Adrenal gland (tissue), 12 donors: ENCODE data around the gene SEC24C. TPM values are rescaled to one million over a fixed set of nuclear protein-coding genes. Genes with fewer than 3 reads are reported as not detected.
"Not testable (repeated sequence)": the region's sequence is repeated elsewhere in the genome, so short reads cannot be mapped to it uniquely, and the experiment has no call there.

Experiments used
- DNase-seq, 7 donors: peaks; one replicate each; pipeline ENCODE4 v3.0.0-alpha.2; 2019 to 2020
- H3K27ac ChIP-seq, 5 donors: fragments of 200-600 bp; sonication (generic) in 4 of 5; 1 replicate in 3 of 5; 2 replicates in 2 of 5; pipeline versions ENCODE4 v1.5.1 to v1.8.0; 2016 to 2020; ENCODE audit warnings: mild to moderate bottlenecking in 1 of 5
- H3K27me3 ChIP-seq: fragments of 200-600 bp; 2 replicates; pipeline ENCODE4 v1.8.0; 2021
- H3K36me3 ChIP-seq, 2 donors: fragments of 200-600 bp; replicated peaks in 1 of 2; 1 replicate in 1 of 2; 2 replicates in 1 of 2; pipeline versions ENCODE4 v1.5.1 to v1.8.0; 2018 to 2022
- H3K4me1 ChIP-seq, 2 donors: fragments of 200-600 bp; replicated peaks in 1 of 2; 1 replicate in 1 of 2; 2 replicates in 1 of 2; pipeline versions ENCODE4 v1.5.1 to v1.8.0; 2018 to 2021
- H3K4me3 ChIP-seq, 4 donors: fragments of 200-600 bp; sonication (generic) in 3 of 4; one replicate each; pipeline ENCODE4 v1.5.1; 2016 to 2018
- H3K9me3 ChIP-seq, 3 donors: fragments of 200-600 bp; sonication (generic) in 1 of 3; replicated peaks in 1 of 3; 1 replicate in 2 of 3; 2 replicates in 1 of 3; pipeline versions ENCODE4 v1.5.1 to v1.8.0; 2016 to 2021
- CTCF ChIP-seq, 6 experiments: fragments of 450-650 bp in 4 of 6; fragments of 200-600 bp in 2 of 6; sonication (generic) in 1 of 6; IDR thresholded peaks; 1 replicate in 5 of 6; 2 replicates in 1 of 6; pipeline versions ENCODE4 v1.5.1 to v1.8.0; 2016 to 2021; ENCODE audit warnings: antibody characterized with exemption in 6 of 6, mild to moderate bottlenecking in 2 of 6, moderate library complexity in 1 of 6
- POLR2A ChIP-seq, 2 donors: fragments of 450-650 bp; IDR thresholded peaks; one replicate each; pipeline ENCODE4 v1.6.1; 2017; ENCODE audit warnings: antibody characterized with exemption in 2 of 2, mild to moderate bottlenecking in 2 of 2, moderate library complexity in 1 of 2
- WGBS, 4 donors: extraction: QIAGEN DNeasy Blood & Tissue Kit in 2 of 4; methylation state at CpG; one replicate each; pipeline versions ENCODE4 v1.1.5 to v1.1.7; 2013 to 2017; 5-methylcytosine and 5-hydroxymethylcytosine counted together
- intact Hi-C, 2 donors: fragments of 100-400 bp; cut with DNase I; formaldehyde crosslinking; loops; one replicate each; pipeline versions ENCODE4 v1.14.1 to v1.15.0; 2022 to 2023
- polyA plus RNA-seq, 3 donors: library from polyadenylated mRNA; stranded (reverse); fragments of 200-250 nt in 2 of 3; fragments of 350-450 nt in 1 of 3; fragmentation: Illumina TruSeq in 1 of 3; extraction: RNeasy Lipid Tissue Mini Kit (QIAGEN cat#74804) in 1 of 3; gene quantifications; one replicate each; pipeline ENCODE4 v1.2.3, GENCODE V29; 2013 to 2014
- total RNA-seq, 9 donors: library from RNA; depleted of rRNA in 4 of 9; stranded (reverse); fragments of >200 nt in 4 of 9; fragments of 120-200 nt in 1 of 9; fragmentation: NEBNext Ultra II Directional in 1 of 9; extraction: Animal tissue kit (Norgen Biotek cat#: 25700) in 1 of 9; gene quantifications; one replicate each; pipeline versions ENCODE4 v1.1.0 to v1.2.4, GENCODE V29; 2013 to 2023
- donor health status: healthy with polysubstance abuse.
- donor health status: Bipolar disorder and iron deficiency.
- donor health status: DM: yes; HTN: yes; CAD: no.
- donor health status: DM: no; HTN: no; CAD: no.
- donor health status: DM: no; HTN: no; CAD: no.
- donor health status: DM: yes; HTN: yes; CAD: no.

SEC24C gene
- total and polyA plus RNA-seq, 12 donors, result 38.4 to 133 (median 81.2) TPM

GRCh38 chr10:73717556-73717955, 26.6 kb upstream of the SEC24C start:
- Histone ChIP-seq H3K27ac (peak overlapping the region; percentile 86 to 93 (median 89)), H3K9me3 (no peaks in the 10 kb centered on the region), H3K4me1 (peaks cover 21 to 36% of the 10 kb centered on the region in 2 donors), H3K4me3 (peak overlapping the region in 1 of 4 donors; percentile 3), H3K27me3 (no peaks in the 10 kb centered on the region), H3K36me3 (peaks cover 0 to 67% of the 10 kb centered on the region in 2 donors)
- TF ChIP-seq CTCF (IDR thresholded peaks at IDR 0.05), result no peak
- TF ChIP-seq POLR2A (IDR thresholded peaks at IDR 0.05), result peak in 1 of 2 donors; percentile 76
- 25 to 32% (median 29%) methylated on average over 5 of the region's 5 CpGs for WGBS, 4 donors
- intact Hi-C loops, result no loop called here
- DNase-seq, result peak in 5 of 7 donors; percentile 53 to 87 (median 75)

- H3K9me3 ChIP-seq, H3K4me3 ChIP-seq, H3K27me3 ChIP-seq, intact Hi-C loops: not testable (repeated sequence)
- WGBS, 4 donors, result 71 to 87% (median 85%) methylated on average over 4 of the region's 4 CpGs
- peak in 1 of 7 donors; percentile 31 for DNase-seq
- Histone ChIP-seq H3K4me1 (peaks cover 21 to 36% of the 10 kb centered on the region in 2 donors), H3K36me3 (peaks cover 0 to 91% of the 10 kb centered on the region in 2 donors), H3K27ac (peak overlapping the region in 4 of 5 donors; percentile 32 to 86 (median 80))
Observed at GRCh38 chr10:73720561-73720960, 23.6 kb upstream of the SEC24C start.

GRCh38 chr10:73723516-73723915, 20.7 kb upstream of the SEC24C start:
- intact Hi-C loops, result no loop called here
- H3K36me3 ChIP-seq, result peaks cover 0 to 96% of the 10 kb centered on the region in 2 donors
- TF ChIP-seq POLR2A (IDR thresholded peaks at IDR 0.05), result no peak

GRCh38 chr10:73729781-73730152, 14.4 kb upstream of the SEC24C start:
- intact Hi-C loops, H3K9me3 ChIP-seq, H3K27me3 ChIP-seq: not testable (repeated sequence)
- Histone ChIP-seq H3K36me3 (peaks cover 0 to 59% of the 10 kb centered on the region in 2 donors), H3K4me1 (peaks cover 4 to 22% of the 10 kb centered on the region in 2 donors), H3K4me3 (peak overlapping the region; percentile 65 to 91 (median 77)), H3K27ac (peak overlapping the region; percentile 83 to 98 (median 89))
- DNase-seq, result peak in 4 of 7 donors; percentile 40 to 68 (median 57)
- WGBS, 4 donors, result 0 to 2% (median 1%) methylated on average over 8 to 9 of the region's 9 CpGs

More at GRCh38 chr10:73723516-73723915, 20.7 kb upstream of the SEC24C start:
- no peak for DNase-seq
- H3K27me3 ChIP-seq, result no peaks in the 10 kb centered on the region
- H3K27ac ChIP-seq, result no peak overlapping the region
- H3K4me3 ChIP-seq, result no peak overlapping the region
- H3K4me1 ChIP-seq, result peaks cover 2 to 11% of the 10 kb centered on the region in 2 donors
- no peaks in the 10 kb centered on the region for H3K9me3 ChIP-seq
- WGBS, 4 donors, result 66 to 87% (median 79%) methylated on average over 4 of the region's 4 CpGs

- H3K4me1 ChIP-seq, result peaks cover 4 to 22% of the 10 kb centered on the region in 2 donors
- TF ChIP-seq CTCF (IDR thresholded peaks at IDR 0.05), result no peak
- peak in 1 of 2 donors; percentile 70 for TF ChIP-seq POLR2A (IDR thresholded peaks at IDR 0.05)
Observed at GRCh38 chr10:73730153-73730906, 13.8 kb upstream of the SEC24C start.

More at GRCh38 chr10:73730153-73730906, 13.8 kb upstream of the SEC24C start:
- Histone ChIP-seq H3K4me3 (peak overlapping the region; percentile 65 to 91 (median 77)), H3K27me3 (no peaks in the 10 kb centered on the region), H3K9me3 (no peaks in the 10 kb centered on the region), H3K36me3 (peaks cover 0 to 58% of the 10 kb centered on the region in 2 donors), H3K27ac (peak overlapping the region; percentile 83 to 98 (median 89))
- intact Hi-C loops, result no loop called here
- WGBS, 4 donors, result 0% methylated on average over 13 to 58 of the region's 58 CpGs
- peak; percentile 87 to 94 (median 89) for DNase-seq
